Neural cell (in vitro differentiated cells): ENCODE results near the gene CLEC4M. TPM values are rescaled to one million over a fixed set of nuclear protein-coding genes. Genes with fewer than 3 reads are reported as not detected.

Experiments
- H2AFZ ChIP-seq: fragments of 200-600, 300-800 bp; sonication (generic), shearing (Covaris generic); 2 replicates; pipeline ENCODE4 v1.6.0; 2014; ENCODE audit warnings: low read depth, mild to moderate bottlenecking, antibody characterized with exemption, low read length, moderate library complexity
- H3F3A ChIP-seq: fragments of 200-600 bp; shearing (Covaris generic); 2 replicates; pipeline ENCODE4 v1.6.1; 2016; ENCODE audit warnings: mild to moderate bottlenecking, moderate library complexity, mixed read lengths, antibody characterized with exemption, low read length; ENCODE audit not compliant: insufficient read depth, poor library complexity, severe bottlenecking
- H3K27ac ChIP-seq: fragments of 200-600, 300-800 bp; sonication (generic), shearing (Covaris generic); 2 replicates; pipeline ENCODE4 v1.5.1; 2014; ENCODE audit warnings: mild to moderate bottlenecking, low read length, moderate library complexity
- H3K27me3 ChIP-seq: fragments of 300-800, 200-600 bp; sonication (generic), shearing (Covaris generic); 2 replicates; pipeline ENCODE4 v1.6.0; 2014; ENCODE audit warnings: mild to moderate bottlenecking, low read depth, low read length, moderate library complexity; ENCODE audit not compliant: insufficient read depth
- H3K36me3 ChIP-seq: fragments of 300-800, 200-600 bp; sonication (generic), shearing (Covaris generic); 2 replicates; pipeline ENCODE4 v1.5.1; 2014; ENCODE audit warnings: mild to moderate bottlenecking, antibody characterized with exemption, low read length, moderate library complexity; ENCODE audit not compliant: insufficient read depth
- H3K4me2 ChIP-seq: fragments of 300-800, 200-600 bp; sonication (generic), shearing (Covaris generic); 2 replicates; pipeline ENCODE4 v1.6.0; 2014; ENCODE audit warnings: mild to moderate bottlenecking, low read length
- H3K4me3 ChIP-seq: fragments of 300-800, 200-600 bp; sonication (generic), shearing (Covaris generic); 2 replicates; pipeline ENCODE4 v1.5.1; 2014; ENCODE audit warnings: mild to moderate bottlenecking, low read length, moderate library complexity
- H3K79me2 ChIP-seq: fragments of 200-600 bp; shearing (Covaris generic); replicated peaks from 2 replicates; pipeline ENCODE4 v1.6.0; 2014; ENCODE audit warnings: mild to moderate bottlenecking, low read length, moderate library complexity; ENCODE audit not compliant: insufficient read depth
- H3K9ac ChIP-seq: fragments of 300-800, 200-600 bp; sonication (generic), shearing (Covaris generic); 2 replicates; pipeline ENCODE4 v1.6.1; 2016; ENCODE audit warnings: mild to moderate bottlenecking, low read length, mixed read lengths
- H3K9me2 ChIP-seq: fragments of 200-600 bp; shearing (Covaris generic); 2 replicates; pipeline ENCODE4 v1.6.1; 2016; ENCODE audit warnings: mild to moderate bottlenecking, low read length, mixed read lengths; ENCODE audit not compliant: insufficient read depth
- H3K9me3 ChIP-seq: fragments of 200-600, 300-800 bp; sonication (generic), shearing (Covaris generic); 2 replicates; pipeline ENCODE4 v1.6.1; 2016; ENCODE audit warnings: mild to moderate bottlenecking, mixed run types, low read length, moderate library complexity, mixed read lengths
- H4K20me1 ChIP-seq: fragments of 200-600 bp; shearing (Covaris generic); 2 replicates; pipeline ENCODE4 v1.6.1; 2016; ENCODE audit warnings: mild to moderate bottlenecking, mixed run types; ENCODE audit not compliant: insufficient read depth
- CTCF ChIP-seq: fragments of 450-650 bp; IDR thresholded peaks from 2 replicates; pipeline ENCODE4 v1.5.1; 2014; ENCODE audit warnings: antibody characterized with exemption, mild to moderate bottlenecking, moderate library complexity; ENCODE audit not compliant: poor library complexity, severe bottlenecking
- EP300 ChIP-seq: fragments of 450-650 bp; conservative IDR thresholded peaks from 2 replicates; pipeline ENCODE4 v1.6.1; 2014; ENCODE audit warnings: antibody characterized with exemption, mild to moderate bottlenecking, moderate library complexity; ENCODE audit not compliant: poor library complexity, severe bottlenecking
- EZH2 ChIP-seq: fragments of 200-600, 300-800 bp; shearing (Covaris generic), sonication (generic); IDR thresholded peaks from 2 replicates; pipeline ENCODE4 v1.6.1; 2014; ENCODE audit warnings: antibody characterized with exemption, low read length, borderline replicate concordance, mild to moderate bottlenecking; ENCODE audit not compliant: insufficient read depth, poor library complexity, severe bottlenecking
- MXI1 ChIP-seq: fragments of 450-650 bp; conservative IDR thresholded peaks from 2 replicates; pipeline ENCODE4 v1.6.1; 2014; ENCODE audit warnings: antibody characterized with exemption, mild to moderate bottlenecking; ENCODE audit not compliant: poor library complexity, severe bottlenecking
- POLR2AphosphoS5 ChIP-seq: IDR thresholded peaks from 2 replicates; pipeline ENCODE4 v1.6.1; 2012
- RAD21 ChIP-seq: fragments of 450-650 bp; conservative IDR thresholded peaks from 2 replicates; pipeline ENCODE4 v1.6.1; 2014; ENCODE audit warnings: antibody characterized with exemption, mild to moderate bottlenecking, moderate library complexity
- REST ChIP-seq: IDR thresholded peaks from 2 replicates; pipeline ENCODE4 v1.6.1; 2012; ENCODE audit warnings: borderline replicate concordance
- SMC3 ChIP-seq: fragments of 450-650 bp; conservative IDR thresholded peaks from 2 replicates; pipeline ENCODE4 v1.6.1; 2014; ENCODE audit warnings: antibody characterized with exemption, mild to moderate bottlenecking, moderate library complexity; ENCODE audit not compliant: poor library complexity
- TAF1 ChIP-seq: IDR thresholded peaks from 2 replicates; pipeline ENCODE4 v1.6.1; 2012; ENCODE audit warnings: low read depth
- polyA plus RNA-seq: library from polyadenylated mRNA; depleted of rRNA; stranded (reverse); fragments of >200 nt; gene quantifications from 2 replicates; pipeline ENCODE4 v1.2.3, GENCODE V29; 2014

Gene CLEC4M
- polyA plus RNA-seq, 1 donor from 2014 or later, result not detected

GRCh38 chr19:7773841-7774240 lies 10.8 kb downstream of the CLEC4M start:
- no peak overlapping the region for H3K4me3 ChIP-seq
- H2AFZ ChIP-seq, result no peak overlapping the region
- H3K36me3 ChIP-seq, result no peaks in the 10 kb centered on the region
- TF ChIP-seq POLR2AphosphoS5, result no peak
- no peaks in the 10 kb centered on the region for H3K27me3 ChIP-seq
- H3K9me3 ChIP-seq, result no peaks in the 10 kb centered on the region
- no peaks in the 10 kb centered on the region for H4K20me1 ChIP-seq
- H3K9ac ChIP-seq, result no peak overlapping the region
- no peaks in the 10 kb centered on the region for H3K9me2 ChIP-seq
- no peaks in the 10 kb centered on the region for H3K79me2 ChIP-seq
- no peaks in the 10 kb centered on the region for H3F3A ChIP-seq
- no peak overlapping the region for H3K4me2 ChIP-seq
- H3K27ac ChIP-seq, result no peak overlapping the region

DNA sequence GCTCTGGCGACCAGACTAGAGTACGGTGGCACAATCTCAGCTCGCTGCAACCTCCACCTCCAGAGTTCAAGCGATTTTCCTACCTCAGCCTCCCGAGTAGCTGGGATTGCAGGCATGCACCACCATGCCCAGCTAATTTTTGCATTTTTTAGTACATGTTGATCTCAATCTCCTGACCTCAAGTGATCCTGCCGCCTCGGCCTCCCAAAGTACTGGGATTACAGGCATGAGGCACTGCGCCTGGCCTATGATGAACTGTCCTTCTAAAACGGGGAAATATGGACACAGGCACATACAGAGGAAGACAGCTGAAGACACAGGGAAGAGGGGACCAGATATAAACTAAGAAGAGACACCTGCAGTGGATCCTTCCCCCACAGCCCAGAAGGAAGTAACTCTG lies 12.7 kb downstream of the CLEC4M start:
- TF ChIP-seq EP300 (no peak), EZH2 (no peak), POLR2AphosphoS5 (no peak), SMC3 (no peak), CTCF (no peak), MXI1 (no peak), TAF1 (no peak), REST (no peak), RAD21 (no peak)
- Histone ChIP-seq H3F3A (no peaks in the 10 kb centered on the region), H3K36me3 (no peaks in the 10 kb centered on the region), H3K27ac (no peak overlapping the region), H4K20me1 (no peaks in the 10 kb centered on the region), H3K79me2 (no peaks in the 10 kb centered on the region), H2AFZ (no peak overlapping the region), H3K9me3 (no peaks in the 10 kb centered on the region), H3K27me3 (no peaks in the 10 kb centered on the region), H3K9ac (no peak overlapping the region), H3K4me2 (no peak overlapping the region), H3K9me2 (no peaks in the 10 kb centered on the region), H3K4me3 (no peak overlapping the region)

- no peaks in the 10 kb centered on the region for H4K20me1 ChIP-seq
- no peaks in the 10 kb centered on the region for H3K27me3 ChIP-seq
- H2AFZ ChIP-seq, result no peak overlapping the region
- no peak overlapping the region for H3K9ac ChIP-seq
- no peak for TF ChIP-seq EZH2
- TF ChIP-seq CTCF, result no peak
- TF ChIP-seq EP300, result no peak
- no peak for TF ChIP-seq RAD21
- no peak for TF ChIP-seq REST
- TF ChIP-seq MXI1, result no peak
- no peak for TF ChIP-seq SMC3
- TF ChIP-seq POLR2AphosphoS5, result no peak
- no peak for TF ChIP-seq TAF1
- no peaks in the 10 kb centered on the region for H3K9me2 ChIP-seq
- no peak overlapping the region for H3K27ac ChIP-seq
- H3K79me2 ChIP-seq, result no peaks in the 10 kb centered on the region
- no peaks in the 10 kb centered on the region for H3K9me3 ChIP-seq
- H3K36me3 ChIP-seq, result no peaks in the 10 kb centered on the region
- no peak overlapping the region for H3K4me3 ChIP-seq
- no peaks in the 10 kb centered on the region for H3F3A ChIP-seq
- no peak overlapping the region for H3K4me2 ChIP-seq
These were observed 15.0 kb downstream of the CLEC4M start for GRCh38 chr19:7778081-7778480.
